ENCODE measurements around the gene GPATCH8.

GPATCH8 gene

GRCh38 chr17:44359458-44360143 is 143.6 kb downstream of the GPATCH8 start:
- peaks cover 4% of the 10 kb centered on the region; the same call in 1 of the 2 replicates for H3K79me2 ChIP-seq (ENCODE audit: insufficient read depth, low read length)
- H3K4me3 ChIP-seq (ENCODE audit: low read length, poor library complexity, severe bottlenecking), result no peak overlapping the region
- H4K20me1 ChIP-seq (ENCODE audit: insufficient read depth, low read length, poor library complexity, severe bottlenecking), result no peaks in the 10 kb centered on the region
- H3K9ac ChIP-seq (ENCODE audit: low read depth, low read length, poor library complexity, severe bottlenecking), result no peak overlapping the region
- H2AFZ ChIP-seq (ENCODE audit: low read length), result no peak overlapping the region
- no peak overlapping the region for H3K4me2 ChIP-seq (ENCODE audit: low read depth, low read length, poor library complexity, severe bottlenecking)
- TF ChIP-seq, protein P1, sequence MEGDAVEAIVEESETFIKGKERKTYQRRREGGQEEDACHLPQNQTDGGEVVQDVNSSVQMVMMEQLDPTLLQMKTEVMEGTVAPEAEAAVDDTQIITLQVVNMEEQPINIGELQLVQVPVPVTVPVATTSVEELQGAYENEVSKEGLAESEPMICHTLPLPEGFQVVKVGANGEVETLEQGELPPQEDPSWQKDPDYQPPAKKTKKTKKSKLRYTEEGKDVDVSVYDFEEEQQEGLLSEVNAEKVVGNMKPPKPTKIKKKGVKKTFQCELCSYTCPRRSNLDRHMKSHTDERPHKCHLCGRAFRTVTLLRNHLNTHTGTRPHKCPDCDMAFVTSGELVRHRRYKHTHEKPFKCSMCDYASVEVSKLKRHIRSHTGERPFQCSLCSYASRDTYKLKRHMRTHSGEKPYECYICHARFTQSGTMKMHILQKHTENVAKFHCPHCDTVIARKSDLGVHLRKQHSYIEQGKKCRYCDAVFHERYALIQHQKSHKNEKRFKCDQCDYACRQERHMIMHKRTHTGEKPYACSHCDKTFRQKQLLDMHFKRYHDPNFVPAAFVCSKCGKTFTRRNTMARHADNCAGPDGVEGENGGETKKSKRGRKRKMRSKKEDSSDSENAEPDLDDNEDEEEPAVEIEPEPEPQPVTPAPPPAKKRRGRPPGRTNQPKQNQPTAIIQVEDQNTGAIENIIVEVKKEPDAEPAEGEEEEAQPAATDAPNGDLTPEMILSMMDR (conservative IDR thresholded peaks at IDR 0.05; ENCODE audit: low read length), result no peak
- TF ChIP-seq EZH2phosphoT487 (IDR thresholded peaks at IDR 0.05; ENCODE audit: borderline replicate concordance), result no peak
- H3K9me3 ChIP-seq (ENCODE audit: insufficient read depth, low read depth, low read length), result no peaks in the 10 kb centered on the region
- no peaks in the 10 kb centered on the region for H3K36me3 ChIP-seq (ENCODE audit: insufficient read depth, low read length)
- no peaks in the 10 kb centered on the region for H3K27me3 ChIP-seq (ENCODE audit: insufficient read depth, low read length, poor library complexity, severe bottlenecking)
- H3K4me1 ChIP-seq (ENCODE audit: insufficient read depth, low read length, poor library complexity, severe bottlenecking), result peaks cover 10% of the 10 kb centered on the region
- no peaks in the 10 kb centered on the region for H3K9me2 ChIP-seq (replicated peaks; ENCODE audit: low read depth, low read length)
- H3F3A ChIP-seq (ENCODE audit: low read depth), result no peaks in the 10 kb centered on the region

- no peak overlapping the region for H3K4me2 ChIP-seq (ENCODE audit: low read depth, low read length, poor library complexity, severe bottlenecking)
- H3K9me2 ChIP-seq (replicated peaks; ENCODE audit: low read depth, low read length), result no peaks in the 10 kb centered on the region
- H3K9ac ChIP-seq (ENCODE audit: low read depth, low read length, poor library complexity, severe bottlenecking), result no peak overlapping the region
- H3K36me3 ChIP-seq (ENCODE audit: insufficient read depth, low read length), result no peaks in the 10 kb centered on the region
- no peaks in the 10 kb centered on the region for H4K20me1 ChIP-seq (ENCODE audit: insufficient read depth, low read length, poor library complexity, severe bottlenecking)
- peaks cover 4% of the 10 kb centered on the region; the same call in 1 of the 2 replicates for H3K79me2 ChIP-seq (ENCODE audit: insufficient read depth, low read length)
- TF ChIP-seq EZH2phosphoT487 (IDR thresholded peaks at IDR 0.05; ENCODE audit: borderline replicate concordance), result no peak
- TF ChIP-seq, protein P1 (conservative IDR thresholded peaks at IDR 0.05; ENCODE audit: low read length), result no peak
- no peak overlapping the region for H3K4me3 ChIP-seq (ENCODE audit: low read length, poor library complexity, severe bottlenecking)
- H3K27me3 ChIP-seq (ENCODE audit: insufficient read depth, low read length, poor library complexity, severe bottlenecking), result no peaks in the 10 kb centered on the region
- no peaks in the 10 kb centered on the region for H3K9me3 ChIP-seq (ENCODE audit: insufficient read depth, low read depth, low read length)
- H3K4me1 ChIP-seq (ENCODE audit: insufficient read depth, low read length, poor library complexity, severe bottlenecking), result peaks cover 10% of the 10 kb centered on the region
- H3F3A ChIP-seq (ENCODE audit: low read depth), result no peaks in the 10 kb centered on the region
- no peak overlapping the region for H2AFZ ChIP-seq (ENCODE audit: low read length)
Measured at GRCh38 chr17:44359006-44359405, 144.2 kb downstream of the GPATCH8 start.

- H3K9me3 ChIP-seq (ENCODE audit: insufficient read depth, low read depth, low read length), result no peaks in the 10 kb centered on the region
- H3F3A ChIP-seq (ENCODE audit: low read depth), result no peaks in the 10 kb centered on the region
- no peaks in the 10 kb centered on the region for H3K36me3 ChIP-seq (ENCODE audit: insufficient read depth, low read length)
- H3K4me1 ChIP-seq (ENCODE audit: insufficient read depth, low read length, poor library complexity, severe bottlenecking), result peaks cover 6% of the 10 kb centered on the region
- no peak for TF ChIP-seq EZH2phosphoT487 (IDR thresholded peaks at IDR 0.05; ENCODE audit: borderline replicate concordance)
- TF ChIP-seq, protein P1 (conservative IDR thresholded peaks at IDR 0.05; ENCODE audit: low read length), result no peak
- H3K9me2 ChIP-seq (replicated peaks; ENCODE audit: low read depth, low read length), result no peaks in the 10 kb centered on the region
- H4K20me1 ChIP-seq (ENCODE audit: insufficient read depth, low read length, poor library complexity, severe bottlenecking), result no peaks in the 10 kb centered on the region
- peaks cover 4% of the 10 kb centered on the region; the same call in 1 of the 2 replicates for H3K79me2 ChIP-seq (ENCODE audit: insufficient read depth, low read length)
- no peak overlapping the region for H3K9ac ChIP-seq (ENCODE audit: low read depth, low read length, poor library complexity, severe bottlenecking)
- H3K4me2 ChIP-seq (ENCODE audit: low read depth, low read length, poor library complexity, severe bottlenecking), result no peak overlapping the region
- H2AFZ ChIP-seq (ENCODE audit: low read length), result no peak overlapping the region
- H3K27me3 ChIP-seq (ENCODE audit: insufficient read depth, low read length, poor library complexity, severe bottlenecking), result no peaks in the 10 kb centered on the region
- H3K4me3 ChIP-seq (ENCODE audit: low read length, poor library complexity, severe bottlenecking), result no peak overlapping the region
Measured at GRCh38 chr17:44358066-44358465, 145.1 kb downstream of the GPATCH8 start.
